GM12878 (cell line): Measurements from ENCODE around the gene PDZRN3. TPM values are rescaled to one million over a fixed set of nuclear protein-coding genes. Genes with fewer than 3 reads are reported as not detected.

Source experiments
- ATAC-seq: fragments of 200-7000 bp; cut with Tn5 transposase; 3 replicates; pipeline ENCODE4 v1.9.1; 2020; ENCODE audit warnings: mild to moderate bottlenecking, moderate library complexity
- BruUV-seq: library from RNA; stranded (reverse); fragments of 400-500 nt; replicated peaks from 2 replicates; lab custom pipeline; 2021; lab: Mats Ljungman, UMichigan
- CTCF ChIA-PET: fragments of 300-600 bp; sonication (Branson Sonifier 250); formaldehyde crosslinking; extraction: SDS; loops from one replicate; lab custom pipeline; 2021; ENCODE audit warnings: inconsistent platforms; lab: Yijun Ruan, JAX
- POLR2A ChIA-PET: fragments of 350-600 bp; formaldehyde crosslinking; extraction: SDS; loops from one replicate; lab custom pipeline; 2021; ENCODE audit warnings: inconsistent platforms; lab: Charles Lee
- RAD21 ChIA-PET: fragments of 300-600 bp; sonication (Branson Sonifier 250); formaldehyde crosslinking; loops from one replicate; lab custom pipeline; 2023; ENCODE audit warnings: antibody characterized with exemption; ENCODE audit not compliant: unreplicated experiment; lab: Charles Lee
- SMC1A ChIA-PET: fragments of 300-600 bp; sonication (Branson Sonifier 250); formaldehyde crosslinking; loops from one replicate; lab custom pipeline; 2023; ENCODE audit not compliant: unreplicated experiment, uncharacterized antibody; lab: Charles Lee
- DNase-seq: peaks from one replicate; pipeline ENCODE4 v3.0.0-alpha.2; 2011; ENCODE audit warnings: low read depth, low spot score
- FAIRE-seq: peaks from 3 replicates; lab custom pipeline; 2011; peaks lifted over from hg19 to GRCh38; lab: Jason Lieb, UNC
- H2AFZ ChIP-seq: 2 replicates; pipeline ENCODE4 v1.6.0; 2011; ENCODE audit warnings: low read depth, low read length, control low read depth; ENCODE audit not compliant: control insufficient read depth
- H3K27ac ChIP-seq: 2 replicates; pipeline ENCODE4 v1.5.1; 2011; ENCODE audit warnings: control low read depth; ENCODE audit not compliant: control insufficient read depth, insufficient read depth
- H3K27me3 ChIP-seq, 2 experiments: replicated peaks in 1 of 2; 2 replicates each; pipeline versions ENCODE4 v1.6.0 to v1.6.1; 2011; ENCODE audit warnings: low read length in 1 of 2; ENCODE audit not compliant: control insufficient read depth in 2 of 2, insufficient read depth in 2 of 2
- H3K36me3 ChIP-seq, 2 experiments: 2 replicates each; pipeline ENCODE4 v1.5.1; 2011; ENCODE audit warnings: low read length in 1 of 2; ENCODE audit not compliant: control insufficient read depth in 2 of 2, insufficient read depth in 2 of 2
- H3K4me1 ChIP-seq: 2 replicates; pipeline ENCODE4 v1.6.1; 2011; ENCODE audit warnings: mild to moderate bottlenecking, low read length, moderate library complexity, mixed read lengths; ENCODE audit not compliant: control insufficient read depth, insufficient read depth
- H3K4me2 ChIP-seq: 2 replicates; pipeline ENCODE4 v1.6.0; 2011; ENCODE audit warnings: control low read depth; ENCODE audit not compliant: control insufficient read depth, insufficient read depth
- H3K4me3 ChIP-seq: fragments of 200-600 bp; sonication (generic); 2 replicates; pipeline ENCODE4 v1.5.1; 2016
- H3K79me2 ChIP-seq: 2 replicates; pipeline ENCODE4 v1.6.0; 2011; ENCODE audit warnings: low read length; ENCODE audit not compliant: control insufficient read depth, insufficient read depth
- H3K9ac ChIP-seq: 2 replicates; pipeline ENCODE4 v1.8.0; 2011; ENCODE audit warnings: low read length, control low read depth, mixed read lengths; ENCODE audit not compliant: control insufficient read depth, insufficient read depth
- H3K9me3 ChIP-seq: replicated peaks from 3 replicates; pipeline ENCODE4 v1.5.1; 2011; ENCODE audit warnings: mild to moderate bottlenecking, low read length; ENCODE audit not compliant: control insufficient read depth, insufficient read depth
- H4K20me1 ChIP-seq: 2 replicates; pipeline ENCODE4 v1.6.0; 2011; ENCODE audit not compliant: control insufficient read depth, insufficient read depth
- CBFB ChIP-seq: IDR thresholded peaks from 2 replicates; pipeline ENCODE4 v1.6.1; 2016; ENCODE audit warnings: antibody characterized with exemption, low read depth
- CHD4 ChIP-seq: fragments of 200-600 bp; sonication (generic); IDR thresholded peaks from 2 replicates; pipeline ENCODE4 v1.6.1; 2016; ENCODE audit warnings: mild to moderate bottlenecking
- HCFC1 ChIP-seq: fragments of 150-350 bp; IDR thresholded peaks from 2 replicates; pipeline ENCODE4 v1.6.1; 2014; ENCODE audit warnings: low read length
- MEF2A ChIP-seq: IDR thresholded peaks from 2 replicates; pipeline ENCODE4 v1.6.1; 2011; ENCODE audit warnings: low read depth, mild to moderate bottlenecking, low read length, moderate library complexity; ENCODE audit not compliant: insufficient read depth
- NBN ChIP-seq: fragments of 450-650 bp; IDR thresholded peaks from 2 replicates; pipeline ENCODE4 v1.6.1; 2016
- NFIC ChIP-seq: IDR thresholded peaks from 2 replicates; pipeline ENCODE4 v1.6.1; 2012; ENCODE audit warnings: low read depth, mild to moderate bottlenecking, inconsistent platforms, low read length, moderate library complexity
- NRF1 ChIP-seq: conservative IDR thresholded peaks from 2 replicates; pipeline ENCODE4 v1.6.1; 2011; ENCODE audit warnings: mild to moderate bottlenecking, low read depth, low read length, improper control_type of control experiment
- POLR2AphosphoS2 ChIP-seq: IDR thresholded peaks from 2 replicates; pipeline ENCODE4 v1.6.1; 2011; ENCODE audit warnings: low read depth, mild to moderate bottlenecking, low read length, improper control_type of control experiment, moderate library complexity
- POU2F2 ChIP-seq: IDR thresholded peaks from 3 replicates; pipeline ENCODE4 v1.6.1; 2011; ENCODE audit warnings: low read depth, mild to moderate bottlenecking, low read length, borderline replicate concordance
- RUNX3 ChIP-seq: IDR thresholded peaks from 2 replicates; pipeline ENCODE4 v1.6.1; 2012; ENCODE audit warnings: low read length, inconsistent platforms
- SP1 ChIP-seq: IDR thresholded peaks from one replicate; pipeline ENCODE4 v1.6.1; 2011; ENCODE audit warnings: low read depth, low read length
- ZBED1 ChIP-seq: IDR thresholded peaks from 2 replicates; pipeline ENCODE4 v1.6.1; 2016; ENCODE audit warnings: borderline replicate concordance
- WGBS: methylation state at CpG from one replicate; pipeline ENCODE4 v1.1.6; 2016; ENCODE audit warnings: low lambda C conversion rate; ENCODE audit not compliant: insufficient replicate concordance, insufficient coverage; ENCODE audit errors: missing lambda C conversion rate; 5-methylcytosine and 5-hydroxymethylcytosine counted together
- in situ Hi-C: fragments of 300-500 bp; cut with MboI; formaldehyde crosslinking; loops from 9 replicates; pipeline ENCODE4 v1.14.3; 2018; ENCODE audit warnings: mixed read lengths
- intact Hi-C: fragments of 100-400 bp; cut with micrococcal nuclease; formaldehyde crosslinking; loops from one replicate; pipeline ENCODE4 v1.14.2; 2022; ENCODE audit not compliant: unreplicated experiment
- polyA plus RNA-seq, 11 experiments: library from polyadenylated mRNA; depleted of rRNA in 4 of 11; unstranded in 6 of 11; stranded (reverse) in 5 of 11; fragments of >200 nt; fragmentation: Nextera tagmentation in 4 of 11; fragmentation: Illumina TruSeq in 1 of 11; extraction: Ambion mirVana in 4 of 11; extraction: Trizol in 1 of 11; gene quantifications; 1 replicate in 1 of 11; 2 replicates in 10 of 11; pipeline versions ENCODE4 v1.2.1 to v1.2.3, GENCODE V29; 2011 to 2016; ENCODE audit warnings: inconsistent platforms in 2 of 11, missing spikeins in 2 of 11, low read depth in 1 of 11
- total RNA-seq, 4 experiments: library from RNA; depleted of rRNA in 3 of 4; stranded (reverse); fragments of >200 nt in 3 of 4; fragmentation: Illumina TruSeq in 1 of 4; extraction: Trizol in 1 of 4; gene quantifications; 2 replicates each; pipeline versions ENCODE4 v1.2.1 to v1.2.3, GENCODE V29; 2013 to 2021
- TF ChIP-seq, protein P1 (sequence below): fragments of 150-350 bp; IDR thresholded peaks from 2 replicates; pipeline ENCODE4 v1.6.1; 2016; ENCODE audit warnings: low read depth, low read length
- TF ChIP-seq, protein P2 (sequence below): fragments of 450-650 bp; IDR thresholded peaks from 2 replicates; pipeline ENCODE4 v1.6.1; 2016; ENCODE audit warnings: mild to moderate bottlenecking
- TF ChIP-seq, protein P3 (sequence below), 3 experiments: IDR thresholded peaks in 2 of 3; conservative IDR thresholded peaks in 1 of 3; 2 replicates each; pipeline ENCODE4 v1.5.1; 2011; ENCODE audit warnings: low read depth in 3 of 3, low read length in 3 of 3, mild to moderate bottlenecking in 3 of 3, control low read depth in 2 of 3, moderate library complexity in 2 of 3, inconsistent platforms in 1 of 3, mixed read lengths in 1 of 3; ENCODE audit not compliant: control insufficient read depth in 2 of 3, insufficient read depth in 1 of 3; ENCODE audit errors: extremely low read depth in 1 of 3

The PDZRN3 gene
- total and polyA plus RNA-seq, 10 of the 15 experiments (the other 5 are each of a cell fraction or from before 2014, with no cell fraction given) = 0.07 to 0.37 (median 0.12) TPM; not detected in 6

DNA sequence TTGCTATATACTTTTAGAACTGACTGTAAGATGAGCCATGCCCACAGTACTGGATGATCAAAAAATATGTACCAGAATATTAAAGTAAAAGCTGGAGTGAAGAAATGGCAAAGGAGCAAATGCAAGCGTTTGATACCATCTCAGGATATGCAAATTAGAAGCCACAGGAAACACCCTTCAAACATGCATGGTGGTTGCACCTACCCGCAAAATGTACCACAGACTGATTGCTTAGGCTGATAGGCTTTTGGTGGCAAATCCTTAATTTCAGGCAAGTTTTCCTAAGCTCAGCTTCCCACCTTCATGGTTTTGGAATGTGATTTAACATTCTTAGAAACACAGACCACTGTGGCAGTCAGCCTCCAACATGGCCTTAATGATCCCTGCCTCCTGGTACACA is 149.0 kb downstream of the PDZRN3 start:
- WGBS = 68% methylated on average over 2 of the region's 2 CpGs
- TF ChIP-seq NBN (no peak), POU2F2 (peak; percentile 69; the same call in 2 of the 3 replicates), SP1 (no peak), HCFC1 (no peak), POLR2AphosphoS2 (no peak), CHD4 (no peak), MEF2A (no peak), NFIC (0 out of 2 replicates have a peak, but pooled peaks have one; percentile 5), NRF1 (no peak), RUNX3 (peak; percentile 86), CBFB (peak; percentile 25; the same call in 1 of the 2 replicates), ZBED1 (no peak)
- TF ChIP-seq, protein P1, sequence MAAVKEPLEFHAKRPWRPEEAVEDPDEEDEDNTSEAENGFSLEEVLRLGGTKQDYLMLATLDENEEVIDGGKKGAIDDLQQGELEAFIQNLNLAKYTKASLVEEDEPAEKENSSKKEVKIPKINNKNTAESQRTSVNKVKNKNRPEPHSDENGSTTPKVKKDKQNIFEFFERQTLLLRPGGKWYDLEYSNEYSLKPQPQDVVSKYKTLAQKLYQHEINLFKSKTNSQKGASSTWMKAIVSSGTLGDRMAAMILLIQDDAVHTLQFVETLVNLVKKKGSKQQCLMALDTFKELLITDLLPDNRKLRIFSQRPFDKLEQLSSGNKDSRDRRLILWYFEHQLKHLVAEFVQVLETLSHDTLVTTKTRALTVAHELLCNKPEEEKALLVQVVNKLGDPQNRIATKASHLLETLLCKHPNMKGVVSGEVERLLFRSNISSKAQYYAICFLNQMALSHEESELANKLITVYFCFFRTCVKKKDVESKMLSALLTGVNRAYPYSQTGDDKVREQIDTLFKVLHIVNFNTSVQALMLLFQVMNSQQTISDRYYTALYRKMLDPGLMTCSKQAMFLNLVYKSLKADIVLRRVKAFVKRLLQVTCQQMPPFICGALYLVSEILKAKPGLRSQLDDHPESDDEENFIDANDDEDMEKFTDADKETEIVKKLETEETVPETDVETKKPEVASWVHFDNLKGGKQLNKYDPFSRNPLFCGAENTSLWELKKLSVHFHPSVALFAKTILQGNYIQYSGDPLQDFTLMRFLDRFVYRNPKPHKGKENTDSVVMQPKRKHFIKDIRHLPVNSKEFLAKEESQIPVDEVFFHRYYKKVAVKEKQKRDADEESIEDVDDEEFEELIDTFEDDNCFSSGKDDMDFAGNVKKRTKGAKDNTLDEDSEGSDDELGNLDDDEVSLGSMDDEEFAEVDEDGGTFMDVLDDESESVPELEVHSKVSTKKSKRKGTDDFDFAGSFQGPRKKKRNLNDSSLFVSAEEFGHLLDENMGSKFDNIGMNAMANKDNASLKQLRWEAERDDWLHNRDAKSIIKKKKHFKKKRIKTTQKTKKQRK = no peak
- TF ChIP-seq, protein P2, sequence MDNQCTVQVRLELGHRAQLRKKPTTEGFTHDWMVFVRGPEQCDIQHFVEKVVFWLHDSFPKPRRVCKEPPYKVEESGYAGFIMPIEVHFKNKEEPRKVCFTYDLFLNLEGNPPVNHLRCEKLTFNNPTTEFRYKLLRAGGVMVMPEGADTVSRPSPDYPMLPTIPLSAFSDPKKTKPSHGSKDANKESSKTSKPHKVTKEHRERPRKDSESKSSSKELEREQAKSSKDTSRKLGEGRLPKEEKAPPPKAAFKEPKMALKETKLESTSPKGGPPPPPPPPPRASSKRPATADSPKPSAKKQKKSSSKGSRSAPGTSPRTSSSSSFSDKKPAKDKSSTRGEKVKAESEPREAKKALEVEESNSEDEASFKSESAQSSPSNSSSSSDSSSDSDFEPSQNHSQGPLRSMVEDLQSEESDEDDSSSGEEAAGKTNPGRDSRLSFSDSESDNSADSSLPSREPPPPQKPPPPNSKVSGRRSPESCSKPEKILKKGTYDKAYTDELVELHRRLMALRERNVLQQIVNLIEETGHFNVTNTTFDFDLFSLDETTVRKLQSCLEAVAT = no peak
- TF ChIP-seq, protein P3, sequence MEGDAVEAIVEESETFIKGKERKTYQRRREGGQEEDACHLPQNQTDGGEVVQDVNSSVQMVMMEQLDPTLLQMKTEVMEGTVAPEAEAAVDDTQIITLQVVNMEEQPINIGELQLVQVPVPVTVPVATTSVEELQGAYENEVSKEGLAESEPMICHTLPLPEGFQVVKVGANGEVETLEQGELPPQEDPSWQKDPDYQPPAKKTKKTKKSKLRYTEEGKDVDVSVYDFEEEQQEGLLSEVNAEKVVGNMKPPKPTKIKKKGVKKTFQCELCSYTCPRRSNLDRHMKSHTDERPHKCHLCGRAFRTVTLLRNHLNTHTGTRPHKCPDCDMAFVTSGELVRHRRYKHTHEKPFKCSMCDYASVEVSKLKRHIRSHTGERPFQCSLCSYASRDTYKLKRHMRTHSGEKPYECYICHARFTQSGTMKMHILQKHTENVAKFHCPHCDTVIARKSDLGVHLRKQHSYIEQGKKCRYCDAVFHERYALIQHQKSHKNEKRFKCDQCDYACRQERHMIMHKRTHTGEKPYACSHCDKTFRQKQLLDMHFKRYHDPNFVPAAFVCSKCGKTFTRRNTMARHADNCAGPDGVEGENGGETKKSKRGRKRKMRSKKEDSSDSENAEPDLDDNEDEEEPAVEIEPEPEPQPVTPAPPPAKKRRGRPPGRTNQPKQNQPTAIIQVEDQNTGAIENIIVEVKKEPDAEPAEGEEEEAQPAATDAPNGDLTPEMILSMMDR (IDR thresholded peaks at IDR 0.05 in 2 of 3, conservative IDR thresholded peaks at IDR 0.05 in 1 of 3; ENCODE audit: control insufficient read depth in 2 of 3, extremely low read depth in 1 of 3, insufficient read depth in 1 of 3, low read depth in 3 of 3, low read length in 3 of 3) = no peak
- Histone ChIP-seq H2AFZ (no peak overlapping the region), H3K79me2 (no peaks in the 10 kb centered on the region), H3K4me1 (peaks cover 17% of the 10 kb centered on the region), H3K4me2 (peak overlapping the region; percentile 31), H3K27ac (0 out of 2 replicates have a peak overlapping the region, but pooled peaks have one; percentile 20), H3K4me3 (0 out of 2 replicates have a peak overlapping the region, but pooled peaks have one; percentile 27), H3K27me3 (no peaks in the 10 kb centered on the region), H3K36me3 (no peaks in the 10 kb centered on the region), H4K20me1 (no peaks in the 10 kb centered on the region), H3K9ac (no peak overlapping the region), H3K9me3 (peaks cover 8% of the 10 kb centered on the region; the same call in 2 of the 3 replicates)
- BruUV-seq = no TSS peak
- DNase-seq (no peak), ATAC-seq (no peak), FAIRE-seq (peak; percentile 66)
- ChIA-PET RAD21 (no interaction called here), CTCF (interaction anchor here (1.4 kb wide), 1 partner anchor 12 kb away, joined by 3 read pairs; no protein-coding TSS in a partner anchor), POLR2A (no interaction called here), SMC1A (interaction anchor here (1.2 kb wide), 1 partner anchor 27 kb away, joined by 3 read pairs; no protein-coding TSS in a partner anchor)
- in situ Hi-C loops (no loop called here), intact Hi-C loops (loop anchor here (1.0 kb wide), 1 partner anchor 24 kb away; no protein-coding TSS in a partner anchor)
